Measurements from ENCODE around the gene ABCF1.
A peak's percentile ranks its signal among the peaks of the same experiment; 100 is the strongest.
"Not testable (repeated sequence)": the region's sequence is repeated elsewhere in the genome, so short reads cannot be mapped to it uniquely, and the experiment has no call there.

The ABCF1 gene

DNA sequence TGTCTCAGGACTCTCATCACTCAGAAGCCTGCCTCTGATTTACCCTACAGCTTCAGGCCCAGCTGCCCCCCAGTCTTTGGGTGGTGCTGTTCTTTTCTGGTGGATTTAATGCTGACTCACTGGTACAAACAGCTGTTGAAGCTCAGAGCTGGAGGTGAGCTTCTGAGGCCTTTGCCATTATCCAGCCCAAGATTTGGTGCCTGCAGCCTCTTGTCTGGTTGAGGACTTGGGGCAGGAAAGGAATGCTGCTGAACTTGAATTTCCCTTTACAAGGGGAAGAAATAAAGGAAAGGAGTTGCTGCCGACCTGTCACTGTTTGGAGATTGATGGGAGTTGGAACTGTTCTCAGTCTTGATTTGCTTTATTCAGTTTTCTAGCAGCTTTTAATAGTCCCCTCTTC lies 19.8 kb downstream of the ABCF1 start:
- ATAC-seq (ENCODE audit: insufficient read depth, low read depth), result no peak
- no peak overlapping the region for H3K27ac ChIP-seq (ENCODE audit: low read length)

DNA sequence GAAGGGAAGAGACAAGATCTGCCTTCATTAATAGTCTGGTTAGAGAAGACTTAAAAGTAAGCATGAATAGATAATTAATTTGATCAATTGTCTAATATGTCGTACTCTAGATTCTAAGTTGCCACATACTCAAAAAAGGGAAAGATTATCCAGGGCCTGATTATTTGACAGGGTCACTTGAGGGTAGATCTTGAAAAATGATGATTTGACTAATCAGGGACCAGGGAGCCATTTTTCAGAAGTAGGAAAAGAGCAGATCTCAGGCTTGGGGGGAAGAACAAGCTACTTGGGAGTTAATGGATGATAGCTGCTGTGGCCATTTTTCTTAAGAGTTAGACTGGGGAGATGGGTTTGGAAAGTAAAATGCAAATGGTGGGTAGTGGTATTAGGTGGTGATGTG lies 21.0 kb downstream of the ABCF1 start:
- Histone ChIP-seq H3K36me3 (ENCODE audit: insufficient read depth, low read length) (peaks cover 79% of the 10 kb centered on the region), H3K27ac (ENCODE audit: low read length) (no peak overlapping the region), H3K9me3 (ENCODE audit: insufficient read depth, low read length, severe bottlenecking) (no peaks in the 10 kb centered on the region), H3K4me3 (ENCODE audit: low read depth in 1 of 2, low read length in 2 of 2) (no peak overlapping the region), H3K79me2 (ENCODE audit: insufficient read depth, low read length) (peaks cover 29% of the 10 kb centered on the region), H2AFZ (ENCODE audit: low read depth, low read length) (no peak overlapping the region), H3K9ac (ENCODE audit: low read depth, low read length) (no peak overlapping the region), H3K4me1 (ENCODE audit: insufficient read depth, low read length) (no peaks in the 10 kb centered on the region), H3K27me3 (ENCODE audit: insufficient read depth, low read length, poor library complexity) (no peaks in the 10 kb centered on the region), H3K4me2 (ENCODE audit: insufficient read depth, low read length) (no peak overlapping the region), H4K20me1 (ENCODE audit: insufficient read depth, low read length) (peaks cover 20% of the 10 kb centered on the region)
- ATAC-seq (ENCODE audit: insufficient read depth, low read depth) (no peak), DNase-seq (no peak)
- TF ChIP-seq EZH2 (IDR thresholded peaks at IDR 0.05; ENCODE audit: borderline replicate concordance, low read depth, low read length, severe bottlenecking) (no peak), CTCF (IDR thresholded peaks at IDR 0.05; ENCODE audit: borderline replicate concordance, extremely low read depth, low read length, poor library complexity, severe bottlenecking) (no peak)

More for the DNA sequence above, 19.8 kb downstream of the ABCF1 start:
- H3K27me3 ChIP-seq (ENCODE audit: insufficient read depth, low read length, poor library complexity), result no peaks in the 10 kb centered on the region
- no peak overlapping the region for H3K4me3 ChIP-seq (ENCODE audit: low read depth in 1 of 2, low read length in 2 of 2)
- peaks cover 29% of the 10 kb centered on the region for H3K79me2 ChIP-seq (ENCODE audit: insufficient read depth, low read length)
- H2AFZ ChIP-seq (ENCODE audit: low read depth, low read length), result no peak overlapping the region
- TF ChIP-seq EZH2 (IDR thresholded peaks at IDR 0.05; ENCODE audit: borderline replicate concordance, low read depth, low read length, severe bottlenecking) (no peak), CTCF (IDR thresholded peaks at IDR 0.05; ENCODE audit: borderline replicate concordance, extremely low read depth, low read length, poor library complexity, severe bottlenecking) (no peak)
- no peak overlapping the region for H3K9ac ChIP-seq (ENCODE audit: low read depth, low read length)
- peaks cover 20% of the 10 kb centered on the region for H4K20me1 ChIP-seq (ENCODE audit: insufficient read depth, low read length)
- DNase-seq, result no peak
- peaks cover 91% of the 10 kb centered on the region for H3K36me3 ChIP-seq (ENCODE audit: insufficient read depth, low read length)
- H3K4me1 ChIP-seq (ENCODE audit: insufficient read depth, low read length), result no peaks in the 10 kb centered on the region
- no peaks in the 10 kb centered on the region for H3K9me3 ChIP-seq (ENCODE audit: insufficient read depth, low read length, severe bottlenecking)
- no peak overlapping the region for H3K4me2 ChIP-seq (ENCODE audit: insufficient read depth, low read length)

DNA sequence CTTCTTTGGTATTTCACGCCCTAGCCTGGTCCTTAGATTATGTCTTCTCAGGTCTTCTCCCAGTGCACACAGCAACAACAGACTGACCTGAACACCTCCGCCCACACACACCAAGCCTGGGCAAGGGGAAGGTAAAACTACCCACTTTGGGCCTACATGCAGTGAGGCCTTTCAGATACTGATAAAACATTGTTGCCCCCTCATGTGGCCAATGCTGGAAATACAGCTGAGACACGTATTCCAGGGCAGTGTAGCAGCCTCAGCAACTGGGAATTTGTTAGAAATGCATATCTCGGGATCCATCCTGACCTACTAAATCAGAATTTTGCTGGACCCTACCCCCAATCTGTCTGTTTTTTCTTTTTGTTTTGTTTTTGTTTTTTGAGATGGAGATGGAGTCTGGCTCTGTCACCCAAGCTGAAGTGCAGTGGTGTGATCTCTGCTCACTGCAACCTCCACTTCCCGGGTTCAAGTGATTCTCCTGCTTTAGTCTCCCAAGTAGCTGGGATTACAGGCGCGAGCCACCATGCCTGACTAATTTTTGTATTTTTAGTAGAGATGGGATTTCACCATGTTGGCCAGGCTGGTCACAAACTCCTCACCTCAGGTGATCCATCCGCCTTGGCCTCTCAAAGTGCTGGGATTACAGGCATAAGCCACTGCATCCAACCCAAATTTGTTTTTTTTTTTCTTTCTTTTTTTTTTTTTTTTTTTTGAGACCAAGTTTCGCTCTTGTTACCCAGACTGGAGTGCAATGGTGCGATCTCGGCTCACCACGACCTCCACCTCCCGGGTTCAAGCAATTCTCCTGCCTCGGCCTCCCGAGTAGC lies 26.3 kb downstream of the ABCF1 start:
- not testable (repeated sequence) for H3K9me3 ChIP-seq (ENCODE audit: insufficient read depth, low read length, severe bottlenecking); H3K27me3 ChIP-seq (ENCODE audit: insufficient read depth, low read length, poor library complexity); H3K9ac ChIP-seq (ENCODE audit: low read depth, low read length); H2AFZ ChIP-seq (ENCODE audit: low read depth, low read length); H3K79me2 ChIP-seq (ENCODE audit: insufficient read depth, low read length); H3K4me1 ChIP-seq (ENCODE audit: insufficient read depth, low read length); H3K27ac ChIP-seq (ENCODE audit: low read length); H3K4me3 ChIP-seq (ENCODE audit: low read depth in 1 of 2, low read length in 2 of 2); H3K4me2 ChIP-seq (ENCODE audit: insufficient read depth, low read length)
- DNase-seq (peak; percentile 83), ATAC-seq (ENCODE audit: insufficient read depth, low read depth) (peak; percentile 82)
- peak; percentile 89 for TF ChIP-seq CTCF (IDR thresholded peaks at IDR 0.05; ENCODE audit: borderline replicate concordance, extremely low read depth, low read length, poor library complexity, severe bottlenecking)
- H4K20me1 ChIP-seq (ENCODE audit: insufficient read depth, low read length), result peaks cover 29% of the 10 kb centered on the region
- peaks cover 52% of the 10 kb centered on the region for H3K36me3 ChIP-seq (ENCODE audit: insufficient read depth, low read length)

Measured in DND-41 (cell line).